Keratinocyte (primary cell): ENCODE results near the gene SEMA4A.

ENCODE experiments used
- CTCF ChIP-seq, 3 experiments: IDR thresholded peaks in 1 of 3; conservative IDR thresholded peaks in 1 of 3; optimal IDR thresholded peaks in 1 of 3; 2 replicates in 2 of 3; 3 replicates in 1 of 3; pipeline versions ENCODE3 to v1.5.1; 2011; ENCODE audit warnings: low read length in 3 of 3, mild to moderate bottlenecking in 3 of 3, moderate library complexity in 2 of 3, control low read depth in 1 of 3, inconsistent platforms in 1 of 3; ENCODE audit not compliant: insufficient read depth in 2 of 3; ENCODE audit errors: extremely low read depth in 1 of 3
- EZH2 ChIP-seq: IDR thresholded peaks from one replicate; pipeline ENCODE4 v1.6.1; 2012; ENCODE audit warnings: inconsistent platforms, mild to moderate bottlenecking, low read length, moderate library complexity

GRCh38 chr1:156198831-156199349 is 45.5 kb downstream of the SEMA4A start:
- no peak for TF ChIP-seq CTCF (optimal IDR thresholded peaks at IDR 0.05 in 1 of 3, IDR thresholded peaks at IDR 0.05 in 1 of 3, conservative IDR thresholded peaks at IDR 0.05 in 1 of 3; ENCODE audit: extremely low read depth in 1 of 3, insufficient read depth in 2 of 3, low read length in 3 of 3)
- no peak for TF ChIP-seq EZH2
